ENCODE data around the gene TLR9. TPM values are rescaled to one million over a fixed set of nuclear protein-coding genes. Genes with fewer than 3 reads are reported as not detected.

Gene TLR9
- polyA plus RNA-seq, 1 of the 3 experiments (the other 2 are of a cell fraction), result 0.12 TPM

GRCh38 chr3:52245322-52246263 lies 20.1 kb upstream of the TLR9 start, which contains the start of gene PPM1M:
PPM1M (plus strand) TSS chr3:52245759; CDS start chr3:52245825, 66 bp downstream.
- Histone ChIP-seq H4K20me1 (ENCODE audit: insufficient read depth) (no peaks in the 10 kb centered on the region), H3K4me3 (ENCODE audit: low read depth in 2 of 2, low read length in 1 of 2) (peak within 1 kb of the TSS; percentile 57 to 60), H3K9me2 (no peaks in the 10 kb centered on the region), H2AFZ (ENCODE audit: low read depth) (peak within 1 kb of the TSS; percentile 81; the same call in 1 of the 2 replicates), H3K36me3 (replicated peaks in 1 of 2; ENCODE audit: control insufficient read depth in 1 of 2, insufficient read depth in 2 of 2, low read length in 1 of 2) (peaks cover 2 to 17% of the 10 kb centered on the region in 2 experiments), H3K27ac (ENCODE audit: low read depth in 2 of 2, low read length in 1 of 2) (peak within 1 kb of the TSS; percentile 30 to 73; a peak in 3 of 4 replicates), H3F3A (replicated peaks; ENCODE audit: insufficient read depth) (peaks cover 37% of the 10 kb centered on the region), H3K79me2 (ENCODE audit: insufficient read depth) (no peaks in the 10 kb centered on the region), H3K9ac (peak within 1 kb of the TSS; percentile 59; the same call in 1 of the 2 replicates), H3K4me1 (ENCODE audit: control insufficient read depth in 1 of 2, insufficient read depth in 2 of 2, low read depth in 1 of 2, low read length in 1 of 2) (peaks cover 4 to 43% of the 10 kb centered on the region in 2 experiments; a peak in 3 of 4 replicates), H3K27me3 (ENCODE audit: insufficient read depth) (no peaks in the 10 kb centered on the region), H3K9me3 (no peaks in the 10 kb centered on the region), H3K4me2 (peak within 1 kb of the TSS; percentile 88)
- ChIA-PET CTCF (interaction anchor here (0.6 to 2.7 kb wide), 8 partner anchors 10 to 636 kb away, joined by 3 to 12 read pairs (median 6); partner anchors contain the start of gene WDR82), POLR2A (interaction anchor here (1.0 to 1.9 kb wide), 5 partner anchors 8 to 42 kb away, joined by 3 to 10 read pairs (median 3); partner anchors contain the start of genes GLYCTK and WDR82)
- peak; percentile 13; the same call in 1 of the 2 replicates for TF ChIP-seq NFIC (IDR thresholded peaks at IDR 0.05; ENCODE audit: borderline replicate concordance)
- peak; percentile 29; the same call in 1 of the 2 replicates for TF ChIP-seq PBX3 (IDR thresholded peaks at IDR 0.05)
- TF ChIP-seq MAX (IDR thresholded peaks at IDR 0.05; ENCODE audit: low read depth), result peak; percentile 88
- TF ChIP-seq NRF1 (IDR thresholded peaks at IDR 0.05; ENCODE audit: low read depth, low read length), result 0 out of 2 replicates have a peak, but pooled peaks have one; percentile 22
- no peak for TF ChIP-seq CTCF (IDR thresholded peaks at IDR 0.05)
- peak; percentile 61; the same call in 1 of the 2 replicates for TF ChIP-seq MXI1 (IDR thresholded peaks at IDR 0.05; ENCODE audit: low read depth, low read length)
- TF ChIP-seq TCF12 (IDR thresholded peaks at IDR 0.05), result no peak
- no peak for TF ChIP-seq RCOR1 (IDR thresholded peaks at IDR 0.05; ENCODE audit: low read length)
- no peak for TF ChIP-seq RXRA (IDR thresholded peaks at IDR 0.05; ENCODE audit: borderline replicate concordance, low read depth)
- no peak for TF ChIP-seq RFX5 (IDR thresholded peaks at IDR 0.05; ENCODE audit: low read length)
- WGBS (ENCODE audit: low lambda C conversion rate), result 8% methylated on average over 19 of the region's 98 CpGs
- peak; percentile 90 for DNase-seq
